ENCODE measurements around the gene LARP6.

- TF ChIP-seq CTCF (IDR thresholded peaks at IDR 0.05): no peak
- no peak for TF ChIP-seq ZFX (IDR thresholded peaks at IDR 0.05; ENCODE audit: borderline replicate concordance)
Measured at GRCh38 chr15:70794596-70795310, 59.2 kb downstream of the LARP6 start.

Measured in 22Rv1 (cell line).